ENCODE data around the gene RAP2C.

GRCh38 chrX:132236121-132236520 lies 16.9 kb upstream of the RAP2C start:
- TF ChIP-seq POLR2A (IDR thresholded peaks at IDR 0.05) (no peak), EP300 (IDR thresholded peaks at IDR 0.05) (no peak), POLR2AphosphoS5 (IDR thresholded peaks at IDR 0.05) (no peak)
- TF ChIP-seq, protein P1, sequence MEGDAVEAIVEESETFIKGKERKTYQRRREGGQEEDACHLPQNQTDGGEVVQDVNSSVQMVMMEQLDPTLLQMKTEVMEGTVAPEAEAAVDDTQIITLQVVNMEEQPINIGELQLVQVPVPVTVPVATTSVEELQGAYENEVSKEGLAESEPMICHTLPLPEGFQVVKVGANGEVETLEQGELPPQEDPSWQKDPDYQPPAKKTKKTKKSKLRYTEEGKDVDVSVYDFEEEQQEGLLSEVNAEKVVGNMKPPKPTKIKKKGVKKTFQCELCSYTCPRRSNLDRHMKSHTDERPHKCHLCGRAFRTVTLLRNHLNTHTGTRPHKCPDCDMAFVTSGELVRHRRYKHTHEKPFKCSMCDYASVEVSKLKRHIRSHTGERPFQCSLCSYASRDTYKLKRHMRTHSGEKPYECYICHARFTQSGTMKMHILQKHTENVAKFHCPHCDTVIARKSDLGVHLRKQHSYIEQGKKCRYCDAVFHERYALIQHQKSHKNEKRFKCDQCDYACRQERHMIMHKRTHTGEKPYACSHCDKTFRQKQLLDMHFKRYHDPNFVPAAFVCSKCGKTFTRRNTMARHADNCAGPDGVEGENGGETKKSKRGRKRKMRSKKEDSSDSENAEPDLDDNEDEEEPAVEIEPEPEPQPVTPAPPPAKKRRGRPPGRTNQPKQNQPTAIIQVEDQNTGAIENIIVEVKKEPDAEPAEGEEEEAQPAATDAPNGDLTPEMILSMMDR (IDR thresholded peaks at IDR 0.05), result no peak

Measured in suprapubic skin (tissue), 4 donors.